Hippocampal formation (tissue), 2 donors: ENCODE results near the gene ADGRL3.
"Not testable (repeated sequence)": the region's sequence is repeated elsewhere in the genome, so short reads cannot be mapped to it uniquely, and the experiment has no call there.

Source experiments
- DNase-seq, 2 donors: peaks; one replicate each; lab custom pipeline; 2025; lab: John Stamatoyannopoulos, UW

ADGRL3 gene

GRCh38 chr4:61493470-61493869 is 293.3 kb downstream of the ADGRL3 start:
- DNase-seq, result no peak

- DNase-seq, result no peak
Observed at GRCh38 chr4:61500883-61501282, 300.8 kb downstream of the ADGRL3 start.

- no peak for DNase-seq
Observed at GRCh38 chr4:61501812-61502211, 301.7 kb downstream of the ADGRL3 start.

- DNase-seq, result no peak
Observed at GRCh38 chr4:61505773-61506685, 305.9 kb downstream of the ADGRL3 start.

GRCh38 chr4:61507091-61507490 is 307.0 kb downstream of the ADGRL3 start:
- DNase-seq, result no peak

- not testable (repeated sequence) for DNase-seq
Observed at GRCh38 chr4:61509721-61510241, 309.7 kb downstream of the ADGRL3 start.

GRCh38 chr4:61511716-61512488 is 311.8 kb downstream of the ADGRL3 start:
- no peak for DNase-seq

GRCh38 chr4:61514991-61515390 is 314.9 kb downstream of the ADGRL3 start:
- no peak for DNase-seq

GRCh38 chr4:61517144-61517543 is 317.0 kb downstream of the ADGRL3 start:
- DNase-seq, result no peak

GRCh38 chr4:61520166-61520565 is 320.0 kb downstream of the ADGRL3 start:
- no peak for DNase-seq

GRCh38 chr4:61520681-61521160 is 320.6 kb downstream of the ADGRL3 start:
- no peak for DNase-seq

- no peak for DNase-seq
Observed at GRCh38 chr4:61521451-61521850, 321.3 kb downstream of the ADGRL3 start.

GRCh38 chr4:61522312-61522711 is 322.2 kb downstream of the ADGRL3 start:
- DNase-seq, result no peak

- DNase-seq, result no peak
Observed at GRCh38 chr4:61527888-61528287, 327.8 kb downstream of the ADGRL3 start.

GRCh38 chr4:61528595-61528994 is 328.5 kb downstream of the ADGRL3 start:
- DNase-seq, result no peak

GRCh38 chr4:61531188-61531587 is 331.1 kb downstream of the ADGRL3 start:
- DNase-seq, result no peak

GRCh38 chr4:61532336-61533000 is 332.3 kb downstream of the ADGRL3 start:
- no peak for DNase-seq

- DNase-seq, result no peak
Observed at GRCh38 chr4:61533140-61533539, 333.0 kb downstream of the ADGRL3 start.

- no peak for DNase-seq
Observed at GRCh38 chr4:61540944-61541343, 340.8 kb downstream of the ADGRL3 start.

- no peak for DNase-seq
Observed at GRCh38 chr4:61541459-61541858, 341.3 kb downstream of the ADGRL3 start.

- no peak for DNase-seq
Observed at GRCh38 chr4:61543976-61544375, 343.9 kb downstream of the ADGRL3 start.

- DNase-seq, result no peak
Observed at GRCh38 chr4:61545902-61546480, 345.9 kb downstream of the ADGRL3 start.
